RWPE1 (cell line): Measurements from ENCODE around the gene PLD6.

ENCODE experiments used
- CTCF ChIA-PET: fragments of 350-600 bp; sonication (Branson Sonifier 250); formaldehyde crosslinking; extraction: SDS; loops from one replicate; lab custom pipeline; 2021; lab: Yijun Ruan, JAX
- POLR2A ChIA-PET: fragments of 400-600 bp; formaldehyde crosslinking; extraction: SDS; loops from one replicate; lab custom pipeline; 2020; ENCODE audit warnings: antibody characterized with exemption; ENCODE audit not compliant: low non-redundant PET; lab: Yijun Ruan, JAX
- DNase-seq: peaks from one replicate; pipeline ENCODE4 v3.0.0; 2012; ENCODE audit warnings: low spot score
- H3K27ac ChIP-seq: fragments of 450-650 bp; 2 replicates; pipeline ENCODE4 v1.5.1; 2017
- CTCF ChIP-seq: fragments of 450-650 bp; conservative IDR thresholded peaks from 2 replicates; pipeline ENCODE4 v1.5.1; 2017; ENCODE audit warnings: low read depth, mild to moderate bottlenecking

The PLD6 gene

GRCh38 chr17:17235212-17236174 is 29.4 kb upstream of the PLD6 start:
- peak overlapping the region; percentile 88 for H3K27ac ChIP-seq
- TF ChIP-seq CTCF = no peak
- DNase-seq = no peak
- CTCF ChIA-PET = interaction anchor here (1.0 kb wide), 1 partner anchor 9 kb away, joined by 4 read pairs; no protein-coding TSS in a partner anchor
- POLR2A ChIA-PET = interaction anchor here (0.6 kb wide), 1 partner anchor 110 kb away, joined by 4 read pairs; no protein-coding TSS in a partner anchor

- CTCF ChIA-PET = interaction anchor here (0.6 kb wide), 1 partner anchor 351 kb away, joined by 4 read pairs; no protein-coding TSS in a partner anchor
Observed at GRCh38 chr17:17232303-17232621, 26.1 kb upstream of the PLD6 start.

DNA sequence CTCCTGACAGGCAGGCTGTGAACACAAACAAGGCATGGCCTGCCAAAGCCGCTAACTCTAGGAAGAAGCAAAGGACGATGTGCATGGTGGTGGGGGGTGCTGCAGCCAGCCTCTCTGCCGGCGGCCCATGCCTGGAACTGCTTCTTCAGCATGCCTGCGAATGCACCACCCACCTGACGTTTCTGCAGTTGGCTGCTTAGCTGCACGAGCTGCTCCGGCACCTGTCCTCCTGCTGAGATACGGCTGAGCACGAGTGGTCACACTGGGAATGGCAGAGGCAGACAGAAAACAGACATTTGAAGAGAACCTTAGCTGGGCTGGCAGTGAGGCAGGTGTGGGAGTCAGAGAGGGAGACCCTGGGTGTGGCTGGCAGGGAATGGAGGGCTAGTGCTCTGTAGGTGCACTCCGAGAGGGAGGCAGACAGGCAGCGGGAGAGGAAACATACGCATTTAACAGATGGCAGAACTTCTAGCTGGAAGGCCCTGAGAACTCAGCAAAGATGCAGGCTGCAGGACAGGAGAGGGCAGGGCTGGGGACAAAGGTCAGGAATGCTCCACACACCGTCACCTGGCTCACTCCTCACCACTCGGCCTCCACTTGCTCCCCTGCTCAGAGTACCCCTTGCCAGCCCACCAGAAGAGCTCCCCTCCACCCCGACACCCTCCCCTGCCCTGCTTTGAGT is 25.6 kb upstream of the PLD6 start:
- TF ChIP-seq CTCF = no peak
- H3K27ac ChIP-seq = no peak overlapping the region
- CTCF ChIA-PET = interaction anchor here (0.6 kb wide), 1 partner anchor 351 kb away, joined by 4 read pairs; no protein-coding TSS in a partner anchor
- no peak for DNase-seq
- POLR2A ChIA-PET = no interaction called here

More at GRCh38 chr17:17232303-17232621, 26.1 kb upstream of the PLD6 start:
- no peak for TF ChIP-seq CTCF
- no peak overlapping the region for H3K27ac ChIP-seq
- DNase-seq = no peak
- POLR2A ChIA-PET = no interaction called here

- no peak overlapping the region; the same call in 1 of the 2 replicates for H3K27ac ChIP-seq
- ChIA-PET POLR2A (no interaction called here), CTCF (interaction anchor here (0.6 to 0.7 kb wide), 2 partner anchors 15 to 412 kb away, joined by 3 read pairs; no protein-coding TSS in a partner anchor)
Observed at GRCh38 chr17:17229416-17230384, 23.6 kb upstream of the PLD6 start.

GRCh38 chr17:17228521-17229279 is 22.6 kb upstream of the PLD6 start:
- no peak overlapping the region for H3K27ac ChIP-seq
- no peak for DNase-seq
- CTCF ChIA-PET = no interaction called here
- POLR2A ChIA-PET = no interaction called here
- no peak for TF ChIP-seq CTCF

More at GRCh38 chr17:17229416-17230384, 23.6 kb upstream of the PLD6 start:
- TF ChIP-seq CTCF = no peak
- no peak for DNase-seq
